ENCODE results near the gene DEK.

Gene DEK

GRCh38 chr6:18182568-18182967 lies 81.8 kb downstream of the DEK start:
- H2AFZ ChIP-seq (ENCODE audit: low read length): no peak overlapping the region
- DNase-seq: no peak
- H4K20me1 ChIP-seq (ENCODE audit: insufficient read depth, low read length): no peaks in the 10 kb centered on the region
- no peak overlapping the region for H3K27ac ChIP-seq (ENCODE audit: low read length)
- H3K4me2 ChIP-seq (ENCODE audit: low read depth, low read length): no peak overlapping the region
- no peaks in the 10 kb centered on the region for H3K4me1 ChIP-seq (ENCODE audit: low read length)
- H3K36me3 ChIP-seq (replicated peaks; ENCODE audit: insufficient read depth, low read length): no peaks in the 10 kb centered on the region
- H3K27me3 ChIP-seq (replicated peaks; ENCODE audit: insufficient read depth, low read length): no peaks in the 10 kb centered on the region
- H3K9me2 ChIP-seq (replicated peaks; ENCODE audit: insufficient read depth, low read length): no peaks in the 10 kb centered on the region
- H3K79me2 ChIP-seq (ENCODE audit: low read length): no peaks in the 10 kb centered on the region
- no peaks in the 10 kb centered on the region for H3F3A ChIP-seq (ENCODE audit: insufficient read depth, low read length)
- H3K9ac ChIP-seq (ENCODE audit: low read length): no peak overlapping the region
- TF ChIP-seq, protein P1, sequence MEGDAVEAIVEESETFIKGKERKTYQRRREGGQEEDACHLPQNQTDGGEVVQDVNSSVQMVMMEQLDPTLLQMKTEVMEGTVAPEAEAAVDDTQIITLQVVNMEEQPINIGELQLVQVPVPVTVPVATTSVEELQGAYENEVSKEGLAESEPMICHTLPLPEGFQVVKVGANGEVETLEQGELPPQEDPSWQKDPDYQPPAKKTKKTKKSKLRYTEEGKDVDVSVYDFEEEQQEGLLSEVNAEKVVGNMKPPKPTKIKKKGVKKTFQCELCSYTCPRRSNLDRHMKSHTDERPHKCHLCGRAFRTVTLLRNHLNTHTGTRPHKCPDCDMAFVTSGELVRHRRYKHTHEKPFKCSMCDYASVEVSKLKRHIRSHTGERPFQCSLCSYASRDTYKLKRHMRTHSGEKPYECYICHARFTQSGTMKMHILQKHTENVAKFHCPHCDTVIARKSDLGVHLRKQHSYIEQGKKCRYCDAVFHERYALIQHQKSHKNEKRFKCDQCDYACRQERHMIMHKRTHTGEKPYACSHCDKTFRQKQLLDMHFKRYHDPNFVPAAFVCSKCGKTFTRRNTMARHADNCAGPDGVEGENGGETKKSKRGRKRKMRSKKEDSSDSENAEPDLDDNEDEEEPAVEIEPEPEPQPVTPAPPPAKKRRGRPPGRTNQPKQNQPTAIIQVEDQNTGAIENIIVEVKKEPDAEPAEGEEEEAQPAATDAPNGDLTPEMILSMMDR (IDR thresholded peaks at IDR 0.05; ENCODE audit: low read length): no peak
- no peak for TF ChIP-seq EZH2 (optimal IDR thresholded peaks at IDR 0.05; ENCODE audit: low read depth, low read length)
- TF ChIP-seq EZH2phosphoT487 (IDR thresholded peaks at IDR 0.05; ENCODE audit: low read length): no peak
- no peaks in the 10 kb centered on the region for H3K9me3 ChIP-seq (replicated peaks; ENCODE audit: insufficient read depth, low read length)
- no peak overlapping the region for H3K4me3 ChIP-seq (ENCODE audit: low read length)

DNA sequence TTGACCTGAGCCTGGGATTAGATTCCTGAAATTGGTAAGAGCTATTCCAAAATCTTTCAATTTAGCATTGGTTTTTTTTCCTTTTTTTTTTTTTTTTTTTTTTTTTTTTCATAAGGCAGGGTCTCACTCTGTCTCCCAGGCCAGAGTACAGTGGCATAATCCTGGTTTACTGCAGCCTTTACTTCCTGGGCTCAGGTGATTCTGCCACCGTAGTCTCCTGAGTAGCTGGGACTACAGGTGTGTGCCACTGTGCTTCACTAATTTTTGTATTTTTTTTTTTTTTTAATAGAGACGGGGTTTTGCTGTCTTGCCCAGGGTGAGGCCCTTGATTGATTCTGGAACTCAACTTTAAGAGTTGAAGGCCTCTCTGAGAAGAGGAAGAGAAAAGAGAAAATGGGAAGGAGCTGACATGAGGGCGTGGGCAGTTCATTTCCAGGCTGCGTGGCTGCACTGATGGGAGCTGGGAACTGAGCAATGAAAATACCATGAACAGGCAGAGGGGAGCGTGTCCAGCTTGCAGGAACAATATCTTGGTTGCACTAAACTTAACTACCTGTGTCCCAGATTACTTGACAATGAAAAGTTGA lies 84.5 kb downstream of the DEK start:
- Histone ChIP-seq H3K79me2 (ENCODE audit: low read length) (no peaks in the 10 kb centered on the region), H3K27me3 (replicated peaks; ENCODE audit: insufficient read depth, low read length) (no peaks in the 10 kb centered on the region), H3F3A (ENCODE audit: insufficient read depth, low read length) (no peaks in the 10 kb centered on the region), H3K27ac (ENCODE audit: low read length) (no peak overlapping the region), H3K4me2 (ENCODE audit: low read depth, low read length) (no peak overlapping the region), H3K9ac (ENCODE audit: low read length) (no peak overlapping the region), H3K9me3 (replicated peaks; ENCODE audit: insufficient read depth, low read length) (no peaks in the 10 kb centered on the region), H3K4me3 (ENCODE audit: low read length) (no peak overlapping the region), H3K36me3 (replicated peaks; ENCODE audit: insufficient read depth, low read length) (no peaks in the 10 kb centered on the region), H4K20me1 (ENCODE audit: insufficient read depth, low read length) (no peaks in the 10 kb centered on the region), H3K4me1 (ENCODE audit: low read length) (no peaks in the 10 kb centered on the region), H3K9me2 (replicated peaks; ENCODE audit: insufficient read depth, low read length) (no peaks in the 10 kb centered on the region), H2AFZ (ENCODE audit: low read length) (no peak overlapping the region)
- TF ChIP-seq EZH2phosphoT487 (IDR thresholded peaks at IDR 0.05; ENCODE audit: low read length): no peak
- TF ChIP-seq, protein P1 (IDR thresholded peaks at IDR 0.05; ENCODE audit: low read length): no peak
- TF ChIP-seq EZH2 (optimal IDR thresholded peaks at IDR 0.05; ENCODE audit: low read depth, low read length): no peak
- DNase-seq: no peak

DNA sequence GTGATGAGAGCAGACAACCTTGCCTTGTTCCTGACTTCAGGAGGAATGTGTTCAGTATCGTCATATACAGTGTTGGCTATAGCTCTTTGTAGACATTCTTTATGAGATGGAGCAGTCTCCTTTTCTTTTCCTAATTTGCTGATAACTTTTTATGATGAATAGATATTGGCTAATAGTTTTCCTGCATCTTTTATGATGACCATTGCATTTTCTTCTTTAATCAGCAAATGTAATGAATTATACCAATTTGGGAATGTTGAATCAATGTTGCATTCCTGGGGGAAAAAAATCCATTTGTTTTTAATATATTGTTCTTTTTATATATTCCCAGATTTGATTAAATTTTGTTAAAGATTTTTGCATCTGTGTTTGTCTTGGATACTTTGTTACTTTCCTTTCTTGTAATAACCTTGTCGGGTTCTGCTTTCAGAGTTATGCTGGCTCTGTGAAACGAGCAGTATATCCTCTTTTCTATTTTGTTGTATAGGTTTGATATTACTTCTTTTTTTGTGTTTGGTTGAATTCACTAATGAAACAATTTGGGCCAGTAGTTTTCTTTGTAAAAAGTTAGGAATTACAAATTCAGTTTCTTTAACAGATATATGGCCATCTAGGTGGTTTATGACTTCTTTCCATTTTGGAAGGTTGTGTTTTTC lies 85.2 kb downstream of the DEK start:
- no peaks in the 10 kb centered on the region for H3K9me3 ChIP-seq (replicated peaks; ENCODE audit: insufficient read depth, low read length)

More for the DNA sequence above, 85.2 kb downstream of the DEK start:
- no peak overlapping the region for H3K9ac ChIP-seq (ENCODE audit: low read length)
- H3K79me2 ChIP-seq (ENCODE audit: low read length): no peaks in the 10 kb centered on the region
- no peaks in the 10 kb centered on the region for H3F3A ChIP-seq (ENCODE audit: insufficient read depth, low read length)
- H3K9me2 ChIP-seq (replicated peaks; ENCODE audit: insufficient read depth, low read length): no peaks in the 10 kb centered on the region
- H3K4me3 ChIP-seq (ENCODE audit: low read length): no peak overlapping the region
- DNase-seq: no peak
- no peaks in the 10 kb centered on the region for H3K36me3 ChIP-seq (replicated peaks; ENCODE audit: insufficient read depth, low read length)
- TF ChIP-seq EZH2phosphoT487 (IDR thresholded peaks at IDR 0.05; ENCODE audit: low read length) (no peak), EZH2 (optimal IDR thresholded peaks at IDR 0.05; ENCODE audit: low read depth, low read length) (no peak)
- TF ChIP-seq, protein P1 (IDR thresholded peaks at IDR 0.05; ENCODE audit: low read length): no peak
- H3K27me3 ChIP-seq (replicated peaks; ENCODE audit: insufficient read depth, low read length): no peaks in the 10 kb centered on the region
- H3K4me2 ChIP-seq (ENCODE audit: low read depth, low read length): no peak overlapping the region
- no peak overlapping the region for H2AFZ ChIP-seq (ENCODE audit: low read length)
- H3K4me1 ChIP-seq (ENCODE audit: low read length): no peaks in the 10 kb centered on the region
- H3K27ac ChIP-seq (ENCODE audit: low read length): no peak overlapping the region
- no peaks in the 10 kb centered on the region for H4K20me1 ChIP-seq (ENCODE audit: insufficient read depth, low read length)
